SK-N-SH treated with all-trans-retinoic acid at 6 μM for 48 hours (cell line): Measurements from ENCODE around the gene FGFR3.

ENCODE experiments used
- ATAC-seq: fragments of 200-7000 bp; cut with Tn5 transposase; 3 replicates; pipeline ENCODE4 v1.9.1; 2020; ENCODE audit warnings: mild to moderate bottlenecking, moderate library complexity
- BACH2 ChIP-seq: fragments of 250-450 bp; sonication (Bioruptor Pico); IDR thresholded peaks from 2 replicates; pipeline ENCODE4 v1.9.0; 2021; ENCODE audit warnings: mild to moderate bottlenecking, borderline replicate concordance
- CSDC2 ChIP-seq: fragments of 250-450 bp; sonication (Bioruptor Pico); IDR thresholded peaks from 2 replicates; pipeline ENCODE4 v1.5.0; 2020; ENCODE audit warnings: mild to moderate bottlenecking, moderate library complexity
- CSRNP3 ChIP-seq: fragments of 250-450 bp; sonication (Bioruptor Pico); IDR thresholded peaks from 2 replicates; pipeline ENCODE4 v1.5.1; 2021; ENCODE audit warnings: mild to moderate bottlenecking, moderate library complexity
- ESRRG ChIP-seq: fragments of 250-450 bp; sonication (Bioruptor Pico); IDR thresholded peaks from 2 replicates; pipeline ENCODE4 v1.6.1; 2021; ENCODE audit warnings: mild to moderate bottlenecking
- GLIS3 ChIP-seq: fragments of 250-450 bp; sonication (Bioruptor Pico); IDR thresholded peaks from 2 replicates; pipeline ENCODE4 v1.5.0; 2020; ENCODE audit warnings: mild to moderate bottlenecking, moderate library complexity
- ISL1 ChIP-seq: fragments of 250-450 bp; sonication (Bioruptor Pico); IDR thresholded peaks from 2 replicates; pipeline ENCODE4 v2.1.2; 2022; ENCODE audit warnings: mild to moderate bottlenecking, moderate library complexity
- PATZ1 ChIP-seq: fragments of 250-450 bp; sonication (Bioruptor Pico); IDR thresholded peaks from 2 replicates; pipeline ENCODE4 v1.8.0; 2020; ENCODE audit warnings: mild to moderate bottlenecking, moderate library complexity, borderline replicate concordance
- POU6F1 ChIP-seq: fragments of 250-450 bp; sonication (Bioruptor Pico); IDR thresholded peaks from 2 replicates; pipeline ENCODE4 v1.8.0; 2021; ENCODE audit warnings: low read depth, mild to moderate bottlenecking, moderate library complexity, borderline replicate concordance
- PPARA ChIP-seq: fragments of 250-450 bp; sonication (Bioruptor Pico); IDR thresholded peaks from 2 replicates; pipeline ENCODE4 v1.5.0; 2020; ENCODE audit warnings: mild to moderate bottlenecking, borderline replicate concordance
- RARB ChIP-seq: fragments of 250-450 bp; sonication (Bioruptor Pico); IDR thresholded peaks from 2 replicates; pipeline ENCODE4 v1.8.0; 2021; ENCODE audit warnings: mild to moderate bottlenecking, moderate library complexity
- TCF4 ChIP-seq: fragments of 250-450 bp; sonication (Bioruptor Pico); IDR thresholded peaks from 2 replicates; pipeline ENCODE4 v1.8.0; 2021; ENCODE audit warnings: mild to moderate bottlenecking, moderate library complexity, borderline replicate concordance
- TSHZ2 ChIP-seq: fragments of 250-450 bp; sonication (Bioruptor Pico); IDR thresholded peaks from 2 replicates; pipeline ENCODE4 v1.5.0; 2020; ENCODE audit warnings: mild to moderate bottlenecking, moderate library complexity
- ZC3H10 ChIP-seq: fragments of 250-450 bp; sonication (Bioruptor Pico); IDR thresholded peaks from 2 replicates; pipeline ENCODE4 v1.5.1; 2021; ENCODE audit warnings: mild to moderate bottlenecking, moderate library complexity
- ZFP3 ChIP-seq: fragments of 250-450 bp; sonication (Bioruptor Pico); IDR thresholded peaks from 2 replicates; pipeline ENCODE4 v1.5.0; 2020; ENCODE audit warnings: mild to moderate bottlenecking, moderate library complexity
- ZFP30 ChIP-seq: fragments of 450-650 bp; formaldehyde crosslinking; IDR thresholded peaks from 2 replicates; pipeline ENCODE4 v1.5.0; 2022; ENCODE audit warnings: mild to moderate bottlenecking, moderate library complexity
- ZNF70 ChIP-seq: fragments of 450-650 bp; formaldehyde crosslinking; IDR thresholded peaks from 2 replicates; pipeline ENCODE4 v1.5.0; 2020; ENCODE audit warnings: mild to moderate bottlenecking, moderate library complexity
- ZNF8 ChIP-seq: fragments of 450-650 bp; formaldehyde crosslinking; IDR thresholded peaks from 2 replicates; pipeline ENCODE4 v1.5.0; 2020; ENCODE audit warnings: mild to moderate bottlenecking, moderate library complexity

Gene FGFR3

GRCh38 chr4:1745697-1746096, 47.4 kb upstream of the FGFR3 start (continued):
- no peak for TF ChIP-seq PATZ1 (CRISPR knock-in tag)
- TF ChIP-seq, all 23 proteins: peak for 0

- TF ChIP-seq CSRNP3: no peak
- no peak for TF ChIP-seq POU6F1 (CRISPR knock-in tag)
- TF ChIP-seq PPARA (CRISPR knock-in tag): no peak
- no peak for TF ChIP-seq PATZ1 (CRISPR knock-in tag)
- no peak for TF ChIP-seq TSHZ2 (CRISPR knock-in tag)
- TF ChIP-seq RARB (CRISPR knock-in tag): no peak
- no peak for TF ChIP-seq ZFP30 (CRISPR knock-in tag)
- no peak for TF ChIP-seq TCF4 (CRISPR knock-in tag)
- no peak for TF ChIP-seq GLIS3
- ATAC-seq: peak; percentile 87
These were observed 46.8 kb upstream of the FGFR3 start for GRCh38 chr4:1746265-1746691.

GRCh38 chr4:1746919-1747602, 46.0 kb upstream of the FGFR3 start:
- ATAC-seq: peak; percentile 1; the same call in 1 of the 3 replicates
- TF ChIP-seq CSRNP3 (no peak), PPARA (CRISPR knock-in tag) (no peak), ISL1 (CRISPR knock-in tag) (no peak), ZNF8 (CRISPR knock-in tag) (no peak), RARB (CRISPR knock-in tag) (no peak), ESRRG (CRISPR knock-in tag) (no peak), ZFP30 (CRISPR knock-in tag) (no peak), CSDC2 (CRISPR knock-in tag) (no peak), ZNF70 (CRISPR knock-in tag) (no peak), BACH2 (CRISPR knock-in tag) (no peak), POU6F1 (CRISPR knock-in tag) (no peak), ZFP3 (CRISPR knock-in tag) (no peak), TSHZ2 (CRISPR knock-in tag) (no peak), TCF4 (CRISPR knock-in tag) (no peak), ZC3H10 (CRISPR knock-in tag) (no peak)
